A549 (cell line): Measurements from ENCODE around the gene SLC10A7. TPM values are rescaled to one million over a fixed set of nuclear protein-coding genes. Genes with fewer than 3 reads are reported as not detected.

Experiments used
- ATAC-seq, 2 experiments: fragments of 200-7000 bp in 1 of 2; fragments of >200 bp in 1 of 2; cut with Nextera tagmentation in 1 of 2; cut with Tn5 transposase in 1 of 2; 3 replicates each; pipeline versions ENCODE4 v1.8.0 to v1.9.1; 2018 to 2020; ENCODE audit warnings: mild to moderate bottlenecking in 1 of 2, moderate library complexity in 1 of 2
- CTCF ChIA-PET: fragments of 300-600 bp; sonication (Branson Sonifier 250); formaldehyde crosslinking; extraction: SDS; loops from one replicate; lab custom pipeline; 2021; ENCODE audit warnings: antibody characterized with exemption, inconsistent platforms; lab: Yijun Ruan, JAX
- POLR2A ChIA-PET: fragments of 350-600 bp; formaldehyde crosslinking; extraction: SDS; loops from one replicate; lab custom pipeline; 2021; ENCODE audit warnings: antibody characterized with exemption, inconsistent platforms; lab: Yijun Ruan, JAX
- DNase-seq, 2 experiments: peaks; one replicate each; pipeline versions ENCODE4 v3.0.0 to v3.0.0-alpha.2; 2011 to 2016; ENCODE audit warnings: low read depth in 1 of 2, low spot score in 1 of 2
- FAIRE-seq: peaks from 2 replicates; lab custom pipeline; 2011; peaks lifted over from hg19 to GRCh38; lab: Jason Lieb, UNC
- H3K27ac ChIP-seq, 2 experiments: fragments of >200 bp; sonication (Bioruptor Twin); formaldehyde crosslinking; 3 replicates each; pipeline ENCODE4 v1.5.1; 2016 to 2017
- H3K4me1 ChIP-seq: fragments of >200 bp; sonication (Bioruptor Twin); formaldehyde crosslinking; 3 replicates; pipeline ENCODE4 v1.6.1; 2016
- H3K4me2 ChIP-seq: fragments of >200 bp; sonication (Bioruptor Twin); formaldehyde crosslinking; 3 replicates; pipeline ENCODE4 v1.6.1; 2016
- H3K4me3 ChIP-seq: fragments of >200 bp; sonication (Bioruptor Twin); formaldehyde crosslinking; 3 replicates; pipeline ENCODE4 v1.5.1; 2016
- H3K9me3 ChIP-seq: fragments of >200 bp; sonication (Bioruptor Twin); formaldehyde crosslinking; 3 replicates; pipeline ENCODE4 v1.6.1; 2016
- CEBPB ChIP-seq, 2 experiments: fragments of >200 bp in 1 of 2; sonication (Bioruptor Twin) in 1 of 2; formaldehyde crosslinking in 1 of 2; IDR thresholded peaks; 2 replicates each; pipeline ENCODE4 v1.6.1; 2012 to 2016
- CHD4 ChIP-seq: fragments of 200-600 bp; sonication (generic); IDR thresholded peaks from 2 replicates; pipeline ENCODE4 v1.6.1; 2016; ENCODE audit warnings: antibody characterized with exemption, mild to moderate bottlenecking, borderline replicate concordance
- CTCF ChIP-seq: fragments of >200 bp; sonication (Bioruptor Twin); formaldehyde crosslinking; IDR thresholded peaks from 3 replicates; pipeline ENCODE4 v1.5.1; 2016
- EP300 ChIP-seq, 2 experiments: fragments of >200 bp; sonication (Bioruptor Twin); formaldehyde crosslinking; IDR thresholded peaks; 2 replicates in 1 of 2; 3 replicates in 1 of 2; pipeline ENCODE4 v1.6.1; 2016 to 2017
- FOSL2 ChIP-seq, 2 experiments: fragments of 450-650 bp in 1 of 2; fragments of >200 bp in 1 of 2; sonication (Bioruptor Twin) in 1 of 2; formaldehyde crosslinking; IDR thresholded peaks; 2 replicates each; pipeline versions ENCODE4 v1.5.0 to v1.6.1; 2016 to 2020; ENCODE audit warnings: mild to moderate bottlenecking in 1 of 2, moderate library complexity in 1 of 2
- GATA3 ChIP-seq: IDR thresholded peaks from 2 replicates; pipeline ENCODE4 v1.6.1; 2012; ENCODE audit warnings: borderline replicate concordance
- JUN ChIP-seq, 2 experiments: fragments of >200 bp; sonication (Bioruptor Twin); formaldehyde crosslinking; IDR thresholded peaks; 2 replicates in 1 of 2; 3 replicates in 1 of 2; pipeline ENCODE4 v1.6.1; 2016 to 2017
- KDM1A ChIP-seq: fragments of 200-600 bp; sonication (generic); IDR thresholded peaks from 2 replicates; pipeline ENCODE4 v1.6.1; 2016; ENCODE audit warnings: low read depth, mild to moderate bottlenecking
- MAZ ChIP-seq: fragments of 150-350 bp; IDR thresholded peaks from 2 replicates; pipeline ENCODE4 v1.6.1; 2014; ENCODE audit warnings: antibody characterized with exemption, low read depth, low read length, borderline replicate concordance
- NR3C1 ChIP-seq: fragments of >200 bp; sonication (Bioruptor Twin); formaldehyde crosslinking; IDR thresholded peaks from 3 replicates; pipeline ENCODE4 v1.6.1; 2017
- RFX5 ChIP-seq: fragments of 450-650 bp; IDR thresholded peaks from 2 replicates; pipeline ENCODE4 v1.7.1; 2014; ENCODE audit warnings: antibody characterized with exemption, mild to moderate bottlenecking, moderate library complexity
- SMC3 ChIP-seq: fragments of >200 bp; sonication (Bioruptor Twin); formaldehyde crosslinking; IDR thresholded peaks from 3 replicates; pipeline ENCODE4 v1.6.1; 2018; ENCODE audit warnings: inconsistent platforms
- ZC3H11A ChIP-seq: fragments of 450-650 bp; IDR thresholded peaks from 2 replicates; pipeline ENCODE4 v1.6.1; 2014; ENCODE audit warnings: antibody characterized with exemption, mild to moderate bottlenecking
- WGBS: methylation state at CpG from one replicate; pipeline ENCODE4 v1.1.6; 2017; ENCODE audit errors: missing lambda C conversion rate; 5-methylcytosine and 5-hydroxymethylcytosine counted together
- polyA plus RNA-seq, 4 experiments: library from polyadenylated mRNA; depleted of rRNA in 3 of 4; stranded (reverse); fragments of >200 nt; fragmentation: RNase III in 1 of 4; extraction: RNeasy Plus Mini Kit Qiagen cat#74134 plus additional on column Dnase treatment in 1 of 4; gene quantifications; 2 replicates in 3 of 4; 3 replicates in 1 of 4; pipeline ENCODE4 v1.2.3, GENCODE V29; 2011 to 2017
- TF ChIP-seq, protein P1 (sequence below): IDR thresholded peaks from 2 replicates; pipeline ENCODE4 v1.6.1; 2012
- TF ChIP-seq, protein P2 (sequence below): fragments of >200 bp; sonication (Bioruptor Twin); formaldehyde crosslinking; IDR thresholded peaks from 2 replicates; pipeline ENCODE4 v1.6.1; 2016

SLC10A7 gene
- polyA plus RNA-seq, 2 of the 4 experiments (the other 2 are of a cell fraction), result 1.3 to 6.5 TPM

DNA sequence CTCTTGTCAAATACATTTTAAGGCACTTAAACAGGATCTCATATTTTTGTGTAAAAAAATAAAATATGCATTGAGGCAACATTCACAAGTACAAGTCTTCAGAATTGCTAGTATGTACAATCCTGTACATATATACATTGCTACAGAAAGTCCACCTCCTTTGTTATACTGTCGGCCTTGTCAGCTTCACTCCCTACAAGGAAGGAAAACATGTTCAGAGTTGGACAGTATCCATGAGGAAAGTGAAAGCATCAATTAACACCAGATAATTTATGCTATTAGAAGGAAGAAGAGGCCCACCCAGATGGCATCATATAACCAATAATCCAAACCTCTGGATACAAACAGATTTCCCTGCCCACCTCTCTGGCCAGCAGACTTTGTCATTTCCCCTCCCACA lies 265.4 kb downstream of the SLC10A7 start:
- DNase-seq (no peak), FAIRE-seq (no peak), ATAC-seq (no peak; a peak in 2 of 6 replicates)
- Histone ChIP-seq H3K4me3 (no peak overlapping the region), H3K27ac (peak overlapping the region; percentile 27 to 71; a peak in 4 of 6 replicates), H3K4me1 (peaks cover 45% of the 10 kb centered on the region), H3K9me3 (no peaks in the 10 kb centered on the region), H3K4me2 (peak overlapping the region; percentile 57)
- POLR2A ChIA-PET, result no interaction called here
- TF ChIP-seq CTCF (no peak), MAZ (no peak), CHD4 (no peak), KDM1A (no peak)
- TF ChIP-seq, protein P1, sequence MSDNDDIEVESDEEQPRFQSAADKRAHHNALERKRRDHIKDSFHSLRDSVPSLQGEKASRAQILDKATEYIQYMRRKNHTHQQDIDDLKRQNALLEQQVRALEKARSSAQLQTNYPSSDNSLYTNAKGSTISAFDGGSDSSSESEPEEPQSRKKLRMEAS, result no peak
- CTCF ChIA-PET, result no interaction called here
- WGBS, result 64% methylated on average over 1 of the region's 1 CpG

DNA sequence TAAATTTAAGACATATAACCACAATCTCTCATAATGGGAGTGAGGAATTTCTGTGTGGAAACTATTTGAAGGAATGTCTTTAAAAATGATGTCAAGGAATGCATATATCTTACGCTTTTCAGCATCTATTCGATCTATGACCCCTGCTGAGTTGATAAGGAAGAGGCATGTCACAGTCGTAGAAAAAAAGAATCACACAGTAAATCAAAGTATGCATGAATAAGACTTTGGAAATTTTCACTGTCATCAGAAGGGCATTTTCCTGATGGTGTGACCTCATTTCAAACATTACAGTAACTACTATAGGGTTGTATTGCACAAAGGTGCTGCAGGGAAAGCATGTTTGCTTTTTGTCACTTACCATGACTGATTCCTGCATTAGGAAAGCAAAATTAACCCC lies 265.9 kb downstream of the SLC10A7 start:
- POLR2A ChIA-PET, result no interaction called here
- Histone ChIP-seq H3K4me2 (peak overlapping the region; percentile 57), H3K4me1 (peaks cover 45% of the 10 kb centered on the region), H3K9me3 (no peaks in the 10 kb centered on the region)
- peak in 1 of 2 experiments; percentile 46 for DNase-seq
- TF ChIP-seq EP300 (IDR thresholded peaks at IDR 0.05), result peak; percentile 53 to 74; a peak in 3 of 5 replicates
- 0 out of 2 replicates have a peak, but pooled peaks have one; percentile 47 for TF ChIP-seq FOSL2 (IDR thresholded peaks at IDR 0.05)
- TF ChIP-seq FOSL2 (CRISPR knock-in tag; IDR thresholded peaks at IDR 0.05), result peak; percentile 65
- TF ChIP-seq JUN (IDR thresholded peaks at IDR 0.05), result peak in 1 of 2 experiments; percentile 49; a peak in 1 of 5 replicates
- peak; percentile 73; the same call in 1 of the 2 replicates for TF ChIP-seq GATA3
- no peak for TF ChIP-seq MAZ
- TF ChIP-seq CEBPB (IDR thresholded peaks at IDR 0.05), result peak; percentile 37 to 44; a peak in 2 of 4 replicates
- TF ChIP-seq, all 56 proteins: peak for 5
- no peak for FAIRE-seq
- Histone ChIP-seq H3K4me3 (no peak overlapping the region), H3K27ac (peak overlapping the region in 1 of 2 experiments; percentile 49; a peak in 2 of 6 replicates)
- WGBS, result 4% methylated on average over 3 of the region's 3 CpGs
- CTCF ChIA-PET, result interaction anchor here (1.1 kb wide), 1 partner anchor 12 kb away, joined by 4 read pairs; no protein-coding TSS in a partner anchor
- ATAC-seq, result peak; percentile 86 to 90

DNA sequence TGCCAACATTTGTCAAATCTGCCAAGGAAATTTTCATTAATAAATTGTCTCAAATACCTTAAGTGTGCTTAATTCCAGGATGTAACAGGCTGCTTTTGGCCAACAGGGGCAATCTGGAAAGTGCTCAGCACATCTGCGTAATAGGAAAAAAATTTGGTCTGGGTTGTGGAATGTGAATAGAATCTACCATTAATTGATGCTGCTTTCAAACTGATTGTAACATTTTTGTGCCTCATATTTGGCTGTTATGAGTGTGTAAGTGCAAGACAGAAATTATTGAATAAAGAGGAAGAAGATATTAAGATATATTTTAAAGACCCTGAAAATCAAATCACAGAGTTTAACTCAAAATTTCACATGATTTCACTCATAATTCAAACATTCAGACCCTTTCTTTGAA lies 266.3 kb downstream of the SLC10A7 start:
- peaks cover 45% of the 10 kb centered on the region for H3K4me1 ChIP-seq
- DNase-seq (no peak), ATAC-seq (peak; percentile 37 to 53; a peak in 4 of 6 replicates), FAIRE-seq (no peak)
- H3K4me2 ChIP-seq, result peak overlapping the region; percentile 57
- H3K27ac ChIP-seq, result peak overlapping the region; percentile 49 to 76; a peak in 4 of 6 replicates
- H3K4me3 ChIP-seq, result no peak overlapping the region
- WGBS, result 74% methylated on average over 1 of the region's 1 CpG
- H3K9me3 ChIP-seq, result no peaks in the 10 kb centered on the region
- ChIA-PET CTCF (interaction anchor here (1.1 kb wide), 1 partner anchor 11 kb away, joined by 4 read pairs; no protein-coding TSS in a partner anchor), POLR2A (no interaction called here)
- TF ChIP-seq ZC3H11A, result no peak
- no peak for TF ChIP-seq GATA3
- TF ChIP-seq, protein P2, sequence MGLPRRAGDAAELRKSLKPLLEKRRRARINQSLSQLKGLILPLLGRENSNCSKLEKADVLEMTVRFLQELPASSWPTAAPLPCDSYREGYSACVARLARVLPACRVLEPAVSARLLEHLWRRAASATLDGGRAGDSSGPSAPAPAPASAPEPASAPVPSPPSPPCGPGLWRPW, result no peak
- no peak for TF ChIP-seq NR3C1
- no peak for TF ChIP-seq RFX5

- peaks cover 45% of the 10 kb centered on the region for H3K4me1 ChIP-seq
- POLR2A ChIA-PET, result no interaction called here
- no peak for ATAC-seq
- peak overlapping the region; percentile 22 to 69; a peak in 3 of 6 replicates for H3K27ac ChIP-seq
- WGBS, result 29% methylated on average over 5 of the region's 5 CpGs
- H3K4me2 ChIP-seq, result peak overlapping the region; percentile 46
- H3K4me3 ChIP-seq, result no peak overlapping the region
- FAIRE-seq, result no peak
- CTCF ChIA-PET, result interaction anchor here (0.6 kb wide), 1 partner anchor 684 kb away, joined by 3 read pairs; no protein-coding TSS in a partner anchor
- TF ChIP-seq SMC3, result no peak
- DNase-seq, result no peak
- H3K9me3 ChIP-seq, result no peaks in the 10 kb centered on the region
Measured at GRCh38 chr4:146252969-146253611, 268.6 kb downstream of the SLC10A7 start.
